ENCODE results near the gene PSMA5.

- TF ChIP-seq POLR2AphosphoS5 (IDR thresholded peaks at IDR 0.05) (no peak), CTCF (IDR thresholded peaks at IDR 0.05) (no peak), POLR2A (IDR thresholded peaks at IDR 0.05) (no peak), EP300 (IDR thresholded peaks at IDR 0.05) (no peak)
Observed at GRCh38 chr1:109365642-109366204, 60.5 kb downstream of the PSMA5 start.

All from upper lobe of left lung (tissue), 4 donors.